NCI-H2107 (cell line): ENCODE data around the gene MYL12B.
"Not testable (repeated sequence)": the region's sequence is repeated elsewhere in the genome, so short reads cannot be mapped to it uniquely, and the experiment has no call there.

Source experiments
- DNase-seq: peaks from one replicate; lab custom pipeline; 2025; lab: John Stamatoyannopoulos, UW

Gene MYL12B

GRCh38 chr18:3262234-3263131 lies 550 bp downstream of the MYL12B start:
- no peak for DNase-seq

- DNase-seq = no peak
These were observed 1.3 kb downstream of the MYL12B start for GRCh38 chr18:3263132-3263700.

DNA sequence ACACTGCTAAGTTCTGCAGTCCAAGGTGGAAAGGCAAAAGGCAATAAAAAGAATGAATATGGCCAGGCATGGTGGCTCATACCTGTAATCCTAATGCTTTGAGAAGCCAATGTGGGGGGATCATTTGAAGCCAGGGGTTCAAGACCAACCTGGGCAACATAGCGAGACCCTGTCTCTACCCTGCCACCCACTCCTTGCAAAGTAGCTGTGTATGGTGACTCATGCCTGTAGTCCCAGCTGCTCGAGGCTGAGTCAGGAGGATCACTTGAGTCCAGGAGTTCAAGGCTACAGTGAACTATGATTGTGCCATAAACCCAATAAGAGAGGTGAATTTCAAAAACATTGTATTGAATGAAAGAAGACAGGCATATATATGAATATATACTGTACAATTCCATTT lies 2.4 kb downstream of the MYL12B start:
- DNase-seq = no peak

DNA sequence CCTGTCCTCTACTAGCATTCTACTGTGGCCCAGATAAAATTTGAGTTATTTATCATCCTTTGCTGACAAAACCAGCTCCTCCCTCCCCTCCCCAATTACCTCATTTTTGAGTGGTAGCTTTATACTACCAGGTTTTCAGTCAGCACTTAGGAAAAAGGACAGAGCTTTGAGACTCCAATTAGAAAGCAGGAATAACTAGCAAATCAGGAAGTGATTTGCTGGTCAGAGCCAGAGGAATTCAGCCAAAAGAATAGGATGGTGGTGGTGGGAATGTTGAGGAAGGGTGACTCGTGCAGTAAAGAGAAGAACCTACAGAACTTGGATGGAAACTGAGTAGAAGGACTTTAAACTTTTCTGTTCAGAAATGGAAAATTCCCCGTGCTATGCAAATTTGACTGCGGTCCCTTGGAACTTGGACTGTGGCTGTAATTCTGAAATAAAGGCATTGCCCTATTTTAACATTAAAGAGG lies 3.7 kb downstream of the MYL12B start:
- no peak for DNase-seq

DNA sequence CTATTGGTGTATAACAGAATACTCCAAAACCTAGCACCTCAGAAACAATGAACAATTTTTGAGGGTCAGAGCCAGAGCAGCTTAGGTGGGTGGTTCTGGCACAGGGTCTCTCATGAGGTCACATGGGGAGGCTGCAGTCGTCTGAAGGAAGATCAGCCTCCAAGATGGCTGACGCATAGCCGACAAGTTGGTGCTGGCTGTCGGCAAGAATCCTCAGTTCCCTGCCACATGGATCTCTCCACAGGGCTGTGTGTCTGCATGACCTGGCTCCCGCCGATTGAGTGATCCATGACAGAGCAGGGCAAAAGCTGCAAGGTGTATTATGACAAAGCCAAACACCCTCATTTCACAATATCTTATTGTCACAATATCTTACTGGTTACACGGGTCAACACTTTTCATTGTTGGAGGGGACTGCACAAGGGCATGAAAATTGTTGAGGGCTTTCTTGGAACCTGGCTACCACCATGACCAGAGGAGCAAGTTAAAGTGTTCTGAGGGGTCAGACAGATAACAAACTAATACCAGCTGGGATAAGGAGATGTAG lies 4.2 kb downstream of the MYL12B start:
- no peak for DNase-seq

DNA sequence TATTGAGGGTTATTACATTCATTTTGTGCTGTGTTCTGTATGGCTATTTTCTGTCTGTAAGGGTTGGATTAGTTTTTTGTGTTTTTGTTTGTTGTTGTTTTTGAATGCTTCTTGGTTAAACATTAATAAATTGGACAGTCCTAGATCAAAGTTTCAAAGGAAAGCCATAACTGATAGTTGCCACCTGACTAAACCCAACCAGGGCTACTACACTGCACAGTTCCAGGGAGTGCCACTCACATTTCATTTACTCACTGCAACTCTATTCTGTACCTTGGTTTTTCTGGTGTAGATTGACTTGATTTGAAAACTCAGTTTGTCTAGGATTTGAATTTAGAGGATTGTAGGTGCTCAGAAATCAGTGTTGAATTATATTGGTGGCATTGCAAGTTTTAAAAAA lies 6.4 kb downstream of the MYL12B start:
- no peak for DNase-seq

DNA sequence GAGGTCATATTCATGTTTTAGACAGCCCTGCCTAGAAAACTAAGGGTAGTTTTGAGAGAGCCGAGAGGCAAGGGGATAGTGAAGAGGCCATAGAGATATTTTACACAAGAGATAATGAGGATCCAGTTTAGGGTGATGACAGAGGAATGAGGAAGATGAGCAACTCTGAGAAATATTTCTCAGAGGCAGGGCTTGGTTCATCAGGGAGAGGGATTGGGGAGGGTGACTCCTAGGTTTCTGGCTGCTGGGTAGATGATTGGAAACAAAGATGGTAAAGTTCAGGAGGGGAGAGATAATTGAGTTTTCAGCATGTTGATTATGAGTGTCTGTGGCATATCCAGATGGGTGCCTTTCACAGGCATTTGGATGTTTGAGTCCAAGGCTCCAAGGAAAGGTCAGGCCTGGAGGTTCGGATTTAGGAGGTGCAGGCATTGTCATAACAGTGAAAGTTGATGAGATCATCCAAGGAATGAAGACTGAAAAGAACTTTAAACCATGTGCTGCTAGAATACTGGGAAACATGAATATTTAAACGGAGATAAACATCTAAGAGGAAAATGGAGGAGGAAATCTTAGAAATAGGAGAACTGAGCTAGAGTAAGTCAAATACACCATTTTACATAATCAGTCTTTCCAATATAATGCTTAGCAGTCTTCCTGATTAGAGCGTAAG lies 7.4 kb downstream of the MYL12B start:
- no peak for DNase-seq

DNA sequence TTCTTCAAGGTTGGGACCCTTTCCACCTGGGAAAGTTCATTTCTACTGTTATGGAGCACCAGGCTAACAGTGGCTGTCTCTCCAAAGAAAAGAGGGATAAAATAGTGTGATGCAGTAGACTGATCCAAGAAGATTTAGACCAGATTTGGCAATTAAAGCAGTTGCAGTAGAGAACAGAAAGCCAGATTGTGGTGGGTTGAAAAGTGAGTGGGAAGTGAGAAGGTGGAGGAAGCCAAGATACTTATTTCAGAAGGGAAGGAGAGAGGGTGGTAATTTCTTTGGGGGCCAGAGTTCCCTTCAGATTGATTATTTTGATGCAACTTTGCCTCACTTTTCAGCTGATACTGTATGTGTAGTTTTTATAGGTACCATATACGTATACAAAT lies 8.0 kb downstream of the MYL12B start:
- no peak for DNase-seq

DNA sequence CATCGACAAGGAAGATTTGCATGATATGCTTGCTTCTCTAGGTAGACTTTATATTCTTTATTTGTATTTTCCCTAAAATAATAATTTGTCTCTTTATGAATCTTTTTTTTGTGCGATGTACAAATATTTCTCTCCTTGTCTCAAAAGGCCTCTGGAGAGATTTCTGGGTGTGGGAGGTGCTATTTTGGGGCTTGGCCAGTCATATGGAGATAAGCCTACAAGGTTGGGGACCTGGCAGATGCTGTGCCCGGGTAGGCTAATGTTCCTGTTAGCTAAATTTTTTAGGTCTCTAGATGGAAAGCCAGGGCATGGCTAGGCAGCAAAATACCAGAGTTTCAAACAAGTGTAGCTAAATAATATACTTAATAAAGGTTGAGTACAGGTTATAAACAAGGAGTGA lies 11.1 kb downstream of the MYL12B start:
- no peak for DNase-seq

DNA sequence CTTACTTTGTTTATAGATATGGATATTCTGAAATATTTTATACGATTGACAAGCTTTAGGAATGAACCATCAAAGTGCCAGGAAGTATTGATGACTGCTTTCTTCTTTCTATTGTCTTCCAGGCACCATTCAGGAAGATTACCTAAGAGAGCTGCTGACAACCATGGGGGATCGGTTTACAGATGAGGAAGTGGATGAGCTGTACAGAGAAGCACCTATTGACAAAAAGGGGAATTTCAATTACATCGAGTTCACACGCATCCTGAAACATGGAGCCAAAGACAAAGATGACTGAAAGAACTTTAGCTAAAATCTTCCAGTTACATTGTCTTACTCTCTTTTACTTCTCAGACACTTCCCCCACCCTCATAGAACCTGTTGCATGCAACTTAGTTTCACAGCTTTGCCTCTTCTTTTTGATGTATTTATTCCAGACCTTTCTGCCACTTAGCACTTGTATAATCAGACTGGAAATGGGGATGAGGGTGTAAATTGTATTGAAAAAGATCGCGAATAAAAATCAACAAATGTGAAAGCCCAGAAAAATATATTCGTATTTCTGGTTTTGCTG lies 15.8 kb downstream of the MYL12B start:
- DNase-seq = not testable (repeated sequence)

- no peak for DNase-seq
These were observed 17.6 kb downstream of the MYL12B start for GRCh38 chr18:3279201-3280185.

DNA sequence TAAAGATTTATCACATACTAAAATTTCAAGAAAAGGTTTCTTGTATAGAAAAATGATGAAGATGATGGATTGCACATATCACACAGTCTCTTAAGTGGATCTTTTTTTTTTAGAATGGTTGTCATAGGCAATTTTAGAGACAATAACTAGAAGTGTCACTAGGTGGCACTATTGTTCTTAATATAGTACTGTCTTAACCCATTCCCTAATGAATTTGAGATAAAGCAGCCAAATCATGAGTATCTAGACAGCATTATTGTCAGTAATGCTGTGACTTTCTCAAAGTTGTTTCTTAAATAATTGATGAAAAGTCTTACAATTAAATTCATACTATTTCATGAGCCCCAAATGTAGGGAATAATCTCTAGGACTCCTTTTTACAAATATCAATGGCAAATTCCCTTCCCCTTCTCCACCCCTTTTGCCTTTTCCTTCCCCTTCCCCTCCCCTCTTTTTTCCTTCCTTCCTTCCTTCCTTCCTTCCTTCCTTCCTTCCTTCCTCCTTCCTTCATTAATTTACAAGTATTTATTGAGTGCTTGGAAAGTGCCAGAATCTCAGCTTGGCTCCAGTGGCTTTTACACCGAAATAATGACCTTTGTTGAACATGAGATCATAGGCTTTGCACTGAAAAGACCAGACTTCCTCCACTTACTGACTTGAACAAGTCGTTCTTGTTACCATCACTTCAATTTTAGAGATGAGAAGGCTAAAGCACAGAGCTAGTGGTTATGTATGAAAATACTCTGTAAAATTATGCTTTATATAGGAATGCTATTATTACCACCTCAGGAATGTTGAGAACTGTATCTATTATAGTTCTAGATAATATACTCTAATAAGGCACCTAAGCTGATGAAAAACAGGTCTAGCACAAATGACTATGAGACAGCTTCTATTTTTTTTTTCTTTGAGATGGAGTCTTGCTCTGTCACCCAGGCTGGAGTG lies 19.8 kb downstream of the MYL12B start:
- no peak for DNase-seq

DNA sequence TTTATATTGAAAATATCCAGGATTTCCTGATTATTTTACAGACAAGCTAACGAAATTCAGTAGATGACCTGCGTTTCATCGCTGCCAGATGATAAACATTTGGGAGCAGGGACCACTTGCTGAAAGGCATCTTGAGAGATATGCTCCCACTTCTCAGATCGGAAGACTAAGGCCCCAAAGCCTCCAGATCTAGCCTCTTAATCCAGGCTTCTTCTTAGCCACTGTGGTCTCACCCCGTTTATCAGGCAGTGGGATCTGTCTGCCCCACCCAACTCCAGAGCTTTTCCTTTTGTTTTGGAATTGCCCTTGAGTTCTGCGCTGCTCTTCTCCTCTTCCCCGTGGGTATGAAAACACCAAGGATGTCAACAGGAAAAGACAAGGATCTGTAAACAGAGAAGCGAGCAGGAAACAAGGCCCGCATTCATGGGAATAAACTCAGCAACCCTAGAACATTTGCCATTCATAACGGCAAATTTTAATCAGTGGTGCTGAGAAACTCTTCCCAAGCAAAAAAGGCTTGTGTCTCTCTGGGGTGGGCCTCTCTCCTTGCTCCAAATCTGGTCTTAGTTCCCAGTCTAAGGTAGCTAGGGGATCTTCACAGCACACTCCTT lies 21.4 kb downstream of the MYL12B start:
- DNase-seq = no peak

DNA sequence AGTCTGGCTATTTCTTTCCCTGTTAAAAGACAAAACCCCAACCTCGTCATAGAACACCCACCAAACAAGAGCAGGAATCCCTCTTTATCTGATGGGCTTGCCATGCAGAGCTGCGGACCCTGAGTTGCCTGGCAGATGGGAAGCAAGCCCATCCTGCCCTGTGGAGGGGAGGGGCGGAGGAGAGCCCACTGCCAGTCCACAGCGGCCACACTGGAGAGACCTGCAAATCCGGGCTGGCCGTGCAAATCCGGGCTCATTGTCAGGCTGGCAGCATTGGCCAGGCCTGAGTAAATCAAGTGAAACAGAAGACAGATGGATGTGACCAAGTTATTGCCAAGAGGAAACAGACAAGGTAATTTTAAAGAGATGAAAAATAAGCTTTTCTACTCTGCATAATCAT lies 22.0 kb downstream of the MYL12B start:
- no peak for DNase-seq

DNA sequence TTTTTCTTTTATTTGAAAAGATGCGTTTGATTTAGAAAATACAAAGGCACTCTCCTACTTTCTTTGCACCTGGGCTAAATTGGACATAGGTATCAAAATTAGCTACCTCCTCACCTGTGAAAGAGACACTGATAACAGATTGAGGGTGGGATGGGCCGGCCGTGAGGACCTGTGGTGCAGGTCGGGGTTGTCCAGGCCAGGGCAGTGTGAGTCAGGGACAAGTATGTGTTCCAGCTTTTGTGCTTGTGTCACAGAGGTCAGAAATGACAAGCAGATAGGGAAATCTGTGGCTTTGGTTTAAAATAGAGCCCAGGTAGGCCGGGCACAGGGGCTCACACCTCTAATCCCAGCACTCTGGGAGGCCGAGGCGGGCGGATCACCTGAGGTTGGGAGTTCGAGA lies 22.6 kb downstream of the MYL12B start:
- no peak for DNase-seq

DNA sequence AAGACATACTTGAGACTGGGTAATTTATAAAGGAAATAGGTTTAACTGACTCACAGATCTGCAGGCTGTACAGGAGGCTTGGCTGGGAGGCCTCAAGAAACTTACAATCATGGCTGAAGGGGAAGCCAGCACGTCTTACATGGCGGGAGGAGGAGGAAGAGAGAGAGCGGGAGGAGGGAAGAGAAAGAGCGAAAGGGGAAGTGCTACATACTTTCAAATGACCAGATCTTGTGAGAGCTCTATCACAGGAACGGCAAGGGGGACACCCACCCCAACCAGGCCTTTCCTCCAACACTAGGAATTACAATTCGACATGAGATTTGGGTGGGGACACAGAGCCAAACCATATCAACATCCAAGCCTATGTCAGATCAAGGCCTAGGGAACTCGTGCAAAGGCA lies 24.2 kb downstream of the MYL12B start:
- DNase-seq = no peak

DNA sequence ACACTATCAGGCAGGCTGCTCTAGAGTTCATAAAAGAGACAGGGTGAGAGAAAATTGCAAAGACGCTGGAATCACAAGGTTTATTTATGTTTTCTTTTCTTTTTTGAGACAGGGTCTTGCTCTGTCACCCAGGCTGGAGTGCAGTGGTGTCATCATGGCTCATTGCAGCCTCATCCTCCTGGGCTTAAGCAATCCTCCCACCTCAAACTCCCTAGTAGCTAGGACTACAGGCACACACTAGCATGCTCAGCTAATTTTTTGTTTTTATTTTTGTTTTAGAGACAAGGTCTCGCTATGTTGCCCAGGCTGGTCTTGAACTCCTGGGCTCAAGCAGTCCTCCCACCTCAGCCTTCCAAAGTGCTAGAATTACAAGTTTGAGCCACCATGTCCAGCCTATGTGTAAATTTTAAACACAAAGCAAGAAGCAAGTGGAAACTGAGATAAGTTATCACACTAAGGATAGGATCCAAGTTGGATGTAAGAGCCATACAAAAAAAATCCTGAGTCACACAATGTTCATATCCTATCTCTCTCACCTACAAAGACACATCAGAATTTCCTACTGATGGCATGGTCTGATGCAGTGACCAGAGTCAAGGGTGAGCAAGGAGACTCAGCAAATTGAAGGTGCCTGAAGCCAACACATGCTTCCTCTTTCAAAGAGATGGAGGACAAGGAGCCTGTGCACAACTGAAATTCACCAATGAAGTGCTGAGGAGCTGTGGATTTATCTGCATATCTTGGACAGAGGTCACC lies 31.4 kb downstream of the MYL12B start:
- DNase-seq = no peak

DNA sequence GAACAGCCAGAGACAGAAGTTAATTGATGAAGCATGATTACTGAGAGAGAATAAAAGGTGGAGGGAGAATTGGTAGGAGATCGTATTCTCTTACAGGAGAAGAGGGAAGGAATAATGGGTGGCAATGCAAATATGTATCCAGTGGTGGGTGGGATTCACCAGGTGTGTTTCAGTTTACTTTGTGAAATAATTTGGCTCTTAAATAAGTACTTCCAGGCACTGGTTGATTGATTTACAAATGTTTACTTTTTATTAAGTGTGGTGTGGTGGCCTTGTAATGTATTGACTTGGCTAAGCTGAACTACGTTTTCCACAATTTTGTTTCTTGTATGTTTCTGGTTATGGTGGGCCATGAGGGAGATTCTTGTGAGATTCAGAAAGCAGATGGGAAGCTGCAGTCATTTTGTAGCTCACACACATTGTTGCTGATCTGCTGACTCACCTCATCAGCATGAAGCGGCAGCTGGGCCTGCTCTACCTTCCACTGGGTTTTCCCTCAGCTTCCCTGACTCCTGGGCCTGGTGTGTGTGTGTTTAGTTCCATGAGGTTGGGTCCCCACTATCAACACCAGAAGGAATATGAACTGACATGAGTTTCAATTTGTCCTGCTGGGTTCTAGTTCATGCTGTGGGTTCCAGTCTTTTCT lies 32.6 kb downstream of the MYL12B start:
- no peak for DNase-seq
